RKO (cell line): ENCODE results near the gene ELOVL1.
"Not testable (repeated sequence)": the region's sequence is repeated elsewhere in the genome, so short reads cannot be mapped to it uniquely, and the experiment has no call there.

ENCODE experiments used
- DNase-seq: peaks from one replicate; pipeline ENCODE4 v3.0.0-alpha.2; 2016; ENCODE audit warnings: low spot score

The ELOVL1 gene

DNA sequence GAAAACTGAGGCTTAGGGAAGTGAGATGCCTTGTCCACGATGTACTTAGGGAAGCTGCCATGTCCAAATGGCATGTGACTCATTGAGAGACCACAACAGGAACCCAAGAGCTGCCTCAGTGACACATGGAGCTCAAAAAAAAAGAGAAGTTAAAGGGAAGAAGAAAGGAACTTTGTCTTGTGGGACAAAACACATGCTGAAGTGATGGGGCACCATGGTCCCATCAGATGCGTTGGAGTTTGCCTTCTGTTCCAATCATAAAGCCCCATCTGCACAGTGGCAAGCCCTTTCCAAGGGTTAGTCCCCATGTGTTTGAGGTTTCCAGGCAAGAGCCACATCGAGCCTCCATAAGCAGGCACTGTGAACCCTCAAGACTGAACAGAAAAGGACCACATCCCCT lies 13.8 kb upstream of the ELOVL1 start:
- DNase-seq, result no peak

DNA sequence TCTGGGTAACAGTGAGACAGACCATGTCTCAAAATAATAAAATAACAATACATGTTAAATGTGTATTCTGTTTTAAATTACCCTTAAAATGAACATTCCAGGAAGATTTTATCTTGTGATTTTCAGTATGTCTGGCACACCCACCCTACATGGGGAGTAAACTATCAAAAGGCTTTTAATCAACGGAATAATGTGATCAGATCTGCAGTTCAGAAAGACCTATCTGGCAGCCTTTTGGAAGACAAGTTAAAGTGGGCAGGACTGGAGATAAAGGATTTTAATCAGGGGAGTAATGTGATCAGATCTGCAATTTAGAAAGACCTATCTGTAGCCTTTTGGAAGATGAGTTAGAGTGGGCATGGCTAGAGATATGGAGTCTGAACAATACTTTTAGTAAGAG lies 11.7 kb upstream of the ELOVL1 start:
- DNase-seq, result no peak

DNA sequence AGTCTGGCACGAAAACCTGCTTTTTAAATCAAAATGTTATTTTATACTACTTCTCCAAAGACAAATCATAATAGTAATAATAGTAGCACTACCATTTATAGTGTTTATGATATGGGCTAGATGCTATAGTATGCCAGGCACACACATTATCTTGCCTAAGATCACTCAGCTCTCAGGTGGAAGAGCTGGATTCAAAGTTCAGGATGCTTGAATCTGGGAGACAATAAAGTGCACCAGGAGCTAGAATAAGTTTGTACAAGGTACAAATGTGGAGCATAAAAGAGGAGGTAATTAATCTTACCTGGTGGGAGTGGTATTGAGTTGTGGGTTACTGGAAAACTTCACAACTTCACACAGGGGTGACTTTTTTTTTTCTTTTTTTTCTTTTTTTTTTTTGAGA lies 10.0 kb upstream of the ELOVL1 start:
- DNase-seq, result no peak

DNA sequence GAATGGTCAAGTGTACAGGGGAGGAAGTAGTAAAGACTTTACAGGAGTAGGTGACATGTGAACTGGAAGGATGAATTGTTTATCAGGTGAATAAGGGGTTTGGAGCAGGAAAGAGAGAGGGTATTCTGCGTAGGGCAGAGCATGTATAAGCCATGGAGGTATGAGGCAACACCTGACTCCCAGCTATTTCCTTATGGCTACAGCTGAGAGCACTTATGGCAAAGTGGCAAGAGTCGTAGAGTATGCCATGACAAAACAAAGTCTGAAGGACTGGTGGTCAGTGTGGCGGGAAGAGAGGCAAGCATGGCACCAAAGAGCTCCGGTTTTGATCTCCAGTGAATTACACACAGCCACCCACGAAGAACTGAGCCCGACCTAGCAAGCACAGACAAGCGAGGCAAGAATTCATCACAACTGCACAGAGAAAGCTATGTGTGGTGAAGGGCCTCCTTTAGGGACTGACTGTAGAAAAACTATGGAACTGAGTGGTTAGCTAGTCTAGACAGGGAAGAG lies 9.0 kb upstream of the ELOVL1 start:
- DNase-seq, result no peak

DNA sequence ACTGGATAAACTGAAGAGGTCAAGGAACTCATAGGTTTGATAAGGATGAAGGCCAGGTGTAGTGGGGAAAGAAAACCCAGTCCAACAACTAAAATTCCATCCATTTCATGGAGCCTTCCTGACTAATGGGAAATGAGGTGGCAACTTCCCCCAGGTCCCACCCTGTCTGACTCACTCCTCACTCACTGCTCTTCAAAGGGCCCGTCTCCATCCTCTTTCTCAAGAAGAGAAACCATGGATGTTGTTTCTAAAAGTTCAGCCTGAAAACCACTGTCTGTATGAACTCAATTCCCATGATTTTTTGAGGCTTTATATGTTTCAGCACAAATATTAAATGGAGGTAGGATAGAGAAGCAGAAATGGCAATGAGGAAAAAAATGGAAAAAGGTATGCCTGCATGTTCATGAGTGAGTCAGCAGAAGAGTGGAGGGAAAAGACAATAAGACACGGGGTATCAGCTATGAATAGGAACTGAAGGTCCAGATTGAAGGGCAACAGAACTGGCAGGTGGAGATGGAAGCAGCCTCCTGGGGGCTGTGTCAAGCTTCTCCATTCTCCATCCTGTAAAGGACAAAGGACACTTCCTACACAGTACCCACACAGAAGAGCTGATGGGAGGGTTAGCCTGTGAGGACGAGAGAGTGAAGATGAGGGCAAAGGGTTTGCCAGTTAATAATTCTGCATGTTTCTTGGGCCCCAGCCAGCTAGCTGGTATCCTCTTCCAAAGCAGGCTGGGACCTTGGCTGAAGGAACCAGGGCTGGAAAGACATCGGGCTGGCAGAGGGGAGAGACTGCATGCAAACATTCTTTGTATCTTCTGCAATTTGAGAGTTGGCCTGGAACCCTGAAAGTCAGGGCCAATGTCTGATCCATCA lies 5.5 kb upstream of the ELOVL1 start:
- peak; percentile 94 for DNase-seq

DNA sequence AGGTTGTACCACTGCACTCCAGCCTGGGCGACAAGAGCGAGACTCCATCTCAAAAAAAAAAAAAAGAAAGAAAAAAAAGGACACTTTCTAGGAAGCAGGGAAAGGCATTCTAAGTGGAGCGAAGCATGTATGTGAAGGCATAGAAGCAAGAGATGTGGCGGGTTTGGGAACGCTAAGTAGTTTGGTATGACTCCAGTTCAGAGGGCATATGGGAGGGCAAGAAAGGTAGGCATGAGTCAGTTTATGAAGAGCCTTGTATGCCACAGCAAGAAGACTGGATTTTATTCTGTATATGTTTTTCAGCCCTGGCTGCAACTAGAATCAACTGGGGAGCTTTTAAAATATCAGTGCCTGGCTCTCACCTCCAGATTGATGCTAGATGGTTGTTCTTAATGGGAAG lies 4.4 kb upstream of the ELOVL1 start:
- no peak for DNase-seq

DNA sequence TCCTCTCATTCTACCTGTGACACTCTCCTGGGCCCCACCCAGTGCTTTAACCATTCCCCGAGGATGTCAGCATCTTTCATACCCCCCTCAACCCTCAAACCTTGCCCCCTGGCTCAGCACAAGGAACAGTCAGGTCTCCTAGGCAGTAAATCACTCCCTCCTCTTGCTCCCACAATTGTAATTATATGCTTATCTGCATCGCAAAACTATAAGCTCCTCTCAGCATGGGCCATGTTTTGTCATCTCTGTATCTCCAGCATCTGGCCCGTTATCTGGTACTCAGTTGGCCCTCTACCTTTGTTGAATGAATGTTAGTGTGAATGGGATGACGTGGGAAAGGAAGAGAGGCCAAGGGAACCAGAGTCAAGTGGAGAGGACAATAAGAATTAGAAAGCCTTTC lies 2.8 kb upstream of the ELOVL1 start:
- no peak for DNase-seq

DNA sequence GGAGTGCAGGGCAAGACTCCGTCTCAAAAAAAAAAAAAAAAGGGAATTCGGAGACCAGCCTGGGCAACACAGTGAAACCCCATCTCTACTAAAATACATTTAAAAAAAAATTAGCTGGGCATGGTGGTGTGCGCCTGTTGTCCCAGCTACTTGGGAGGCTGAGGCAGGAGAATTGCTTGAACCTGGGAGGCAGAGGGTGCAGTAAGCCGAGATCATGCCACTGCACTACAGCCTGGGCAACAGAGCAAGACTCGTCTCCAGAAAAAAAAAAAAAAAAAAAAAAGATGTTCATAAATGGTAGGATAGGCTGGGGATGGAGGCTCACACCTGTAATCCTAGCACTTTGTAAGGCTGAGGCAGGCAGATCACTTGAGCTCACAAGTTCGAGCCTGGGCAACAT lies 2.0 kb upstream of the ELOVL1 start:
- not testable (repeated sequence) for DNase-seq

DNA sequence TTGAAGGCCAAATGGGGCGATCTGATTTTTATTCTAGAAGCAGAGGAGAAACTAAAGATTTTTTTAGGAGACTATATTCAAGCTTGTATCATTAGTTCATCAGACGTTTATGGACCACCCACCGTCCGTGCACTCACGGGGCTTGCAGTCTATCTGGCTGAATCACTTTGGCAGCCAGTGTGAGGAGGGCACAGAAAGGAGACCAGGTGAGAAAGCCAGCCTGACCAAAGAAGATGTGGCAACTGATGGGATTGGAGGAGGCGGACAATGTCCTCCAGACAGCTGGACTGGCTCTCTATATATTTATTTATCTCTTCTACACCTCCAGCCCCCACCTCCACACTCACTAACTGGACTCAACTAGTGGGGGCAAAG lies 822 bp upstream of the ELOVL1 start:
- DNase-seq, result peak; percentile 72

DNA sequence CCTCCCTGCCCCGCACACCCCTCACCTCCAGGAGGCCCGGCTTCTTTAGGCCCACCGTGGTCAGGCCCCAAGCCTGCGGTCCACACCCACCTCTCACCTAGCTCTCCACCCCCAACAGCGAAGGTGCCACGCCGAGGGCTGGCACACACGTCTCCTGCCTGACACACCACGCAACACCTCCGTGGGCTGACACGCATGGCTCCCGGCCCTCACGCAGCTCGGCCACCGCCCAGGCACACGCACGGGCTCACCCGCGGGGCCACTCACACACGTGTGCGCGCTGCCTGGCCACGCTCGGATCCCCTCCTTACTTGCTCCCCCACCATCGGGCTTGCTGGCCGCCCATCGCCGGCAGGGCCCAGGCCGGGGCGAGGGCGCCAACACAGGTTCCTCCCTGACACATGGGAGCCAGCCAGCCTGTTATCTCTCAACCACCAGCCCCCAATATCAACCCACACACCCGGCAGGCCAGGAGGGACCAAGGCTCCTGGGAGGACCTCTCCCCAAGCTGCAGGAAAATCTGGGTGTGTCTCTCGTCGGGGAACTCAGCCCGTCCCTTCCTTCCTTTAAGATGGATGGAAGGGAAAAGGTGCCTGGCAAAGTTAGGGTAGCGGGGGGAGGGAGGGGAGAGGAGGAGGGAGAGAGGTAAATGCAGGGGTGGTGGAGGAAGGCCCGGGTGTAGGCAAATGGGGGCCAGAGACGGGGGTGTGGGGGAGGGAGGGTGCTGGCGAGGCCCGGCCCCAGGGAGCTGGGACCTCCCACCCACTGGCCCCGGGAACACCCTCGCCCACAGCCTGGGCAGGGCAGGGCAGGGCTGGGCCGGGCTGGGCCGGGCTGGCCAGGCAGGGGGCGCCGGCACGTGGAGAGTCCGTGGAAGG lies 546 bp downstream of the ELOVL1 start:
- no peak for DNase-seq

DNA sequence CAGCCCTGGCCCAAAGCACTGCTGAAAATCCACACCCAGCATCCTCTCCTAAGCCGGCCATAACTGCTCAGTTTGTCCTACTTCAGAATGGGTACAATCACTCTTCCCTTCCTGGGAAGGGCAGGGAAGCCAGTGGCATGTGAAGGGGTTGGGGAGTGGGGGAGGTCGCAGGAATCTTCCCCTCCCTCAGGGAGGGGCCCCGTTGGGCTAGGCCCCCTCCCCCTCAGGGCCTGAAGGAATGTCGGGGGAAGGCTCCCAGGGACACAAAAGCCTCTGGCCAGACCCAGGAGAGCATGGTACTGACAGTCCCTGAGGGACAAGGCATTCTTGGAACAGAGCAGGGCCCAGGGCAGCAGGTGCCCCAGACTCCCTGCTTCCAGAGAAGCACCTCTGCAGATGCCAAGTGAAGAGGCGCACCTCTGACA lies 1.2 kb downstream of the ELOVL1 start:
- DNase-seq, result no peak

DNA sequence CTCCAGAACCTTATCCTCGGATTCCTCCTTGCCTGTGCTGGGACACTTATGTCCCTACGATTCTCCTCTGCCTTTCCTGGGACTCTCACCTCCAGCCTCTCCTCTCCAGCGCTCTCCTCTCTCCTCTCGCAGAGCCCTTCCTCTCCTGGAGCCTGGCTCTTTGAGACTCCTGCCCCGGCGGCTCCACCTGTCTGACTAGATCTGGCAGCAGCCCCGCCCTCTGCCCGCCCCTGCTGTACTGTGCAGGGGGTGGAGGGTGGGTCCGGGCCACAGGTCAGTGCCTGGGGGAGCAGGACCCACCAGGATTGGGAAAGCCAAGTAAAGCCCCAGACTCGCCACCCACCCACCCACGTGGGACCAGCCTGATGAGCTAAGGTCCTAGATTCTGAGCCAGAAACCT lies 1.6 kb downstream of the ELOVL1 start:
- DNase-seq, result no peak

DNA sequence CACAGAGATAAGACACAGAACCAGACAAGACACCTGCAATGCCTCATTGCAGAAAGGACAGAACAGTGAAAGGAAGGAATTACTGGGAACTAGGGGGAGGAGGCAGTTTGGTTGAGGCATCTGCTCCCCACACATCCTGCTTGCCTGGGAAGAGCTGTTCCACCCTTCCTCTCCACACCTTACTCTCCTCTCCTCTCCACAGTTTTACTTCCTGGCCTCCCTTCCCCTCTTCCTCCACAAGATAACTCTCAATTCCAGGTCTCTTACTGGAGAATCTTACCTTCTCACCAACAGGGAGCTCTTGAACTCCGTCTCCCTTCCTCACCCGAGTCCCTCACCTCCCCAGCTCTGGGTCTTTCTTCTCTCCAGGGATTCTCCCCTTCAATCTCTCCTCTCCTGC lies 2.1 kb downstream of the ELOVL1 start:
- no peak for DNase-seq

DNA sequence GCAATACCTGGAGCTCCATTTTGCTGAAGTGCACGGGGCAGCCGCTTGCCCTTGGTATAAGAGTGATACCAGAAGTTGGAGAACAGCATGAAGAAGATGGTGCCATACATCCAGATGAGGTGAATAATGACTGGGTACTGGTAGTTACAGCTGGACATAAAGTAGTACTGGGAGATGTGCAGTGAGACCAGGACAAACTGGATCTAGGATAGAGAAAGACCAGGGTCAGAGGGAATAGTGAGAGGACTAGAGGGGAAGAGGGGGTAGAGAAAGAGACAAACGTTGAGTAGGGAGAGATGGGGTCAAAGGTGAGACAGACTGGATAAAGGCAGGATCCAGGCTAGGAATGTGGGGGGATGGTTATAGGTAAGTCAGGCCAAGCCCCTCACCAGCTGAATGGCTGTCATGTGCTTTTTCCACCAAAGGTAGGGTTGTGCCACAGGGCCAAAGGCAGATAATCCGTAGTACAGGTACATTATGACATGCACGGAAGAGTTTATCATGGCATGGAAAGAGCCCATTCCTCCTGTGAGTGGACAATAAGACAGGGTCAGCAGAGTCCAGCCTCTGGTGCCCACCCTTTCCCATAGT lies 3.8 kb downstream of the ELOVL1 start:
- no peak for DNase-seq

DNA sequence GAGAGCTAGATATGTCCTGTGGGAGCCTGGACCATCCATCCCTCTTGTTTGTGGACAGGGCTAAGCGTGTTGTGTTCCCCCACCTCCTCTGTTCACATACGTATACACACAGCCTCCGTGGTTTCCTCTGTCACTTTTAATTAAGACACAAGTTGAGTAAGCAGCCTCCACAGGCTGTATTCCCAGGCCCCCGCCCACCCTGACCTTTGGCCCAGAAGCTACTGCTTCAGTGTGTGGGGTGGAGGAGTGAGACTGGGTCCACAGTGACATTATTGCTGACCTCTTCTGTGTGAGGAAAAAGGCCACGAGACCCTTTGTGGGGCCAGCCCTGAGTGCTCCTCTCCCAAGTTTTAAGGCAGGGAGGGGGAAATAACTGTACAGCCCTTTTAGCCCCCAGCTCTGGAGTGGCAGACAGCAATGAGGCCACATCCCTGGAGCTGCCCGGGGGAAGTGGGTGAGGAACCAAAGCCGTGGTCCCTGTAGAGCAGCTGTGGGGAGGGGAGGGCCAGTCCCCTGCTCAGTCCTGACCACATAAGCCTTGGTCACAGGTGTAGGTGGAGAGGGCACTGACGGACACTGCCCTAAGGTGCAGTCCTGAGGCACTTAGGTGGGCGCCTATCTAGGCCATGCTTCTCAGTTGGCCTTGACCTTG lies 4.4 kb downstream of the ELOVL1 start:
- DNase-seq, result no peak

DNA sequence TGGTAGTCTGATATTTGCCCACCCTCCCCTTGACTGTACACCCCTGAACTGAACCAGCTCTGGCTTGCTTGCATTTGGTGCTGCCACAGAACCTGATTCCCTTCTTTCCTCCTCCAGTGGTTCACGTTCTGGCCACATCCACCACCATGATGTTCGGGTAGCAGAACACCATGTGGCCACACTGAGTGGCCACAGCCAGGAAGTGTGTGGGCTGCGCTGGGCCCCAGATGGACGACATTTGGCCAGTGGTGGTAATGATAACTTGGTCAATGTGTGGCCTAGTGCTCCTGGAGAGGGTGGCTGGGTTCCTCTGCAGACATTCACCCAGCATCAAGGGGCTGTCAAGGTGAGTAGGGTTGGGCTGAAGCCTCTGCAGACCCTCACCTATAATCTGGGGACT lies 7.2 kb downstream of the ELOVL1 start:
- no peak for DNase-seq

DNA sequence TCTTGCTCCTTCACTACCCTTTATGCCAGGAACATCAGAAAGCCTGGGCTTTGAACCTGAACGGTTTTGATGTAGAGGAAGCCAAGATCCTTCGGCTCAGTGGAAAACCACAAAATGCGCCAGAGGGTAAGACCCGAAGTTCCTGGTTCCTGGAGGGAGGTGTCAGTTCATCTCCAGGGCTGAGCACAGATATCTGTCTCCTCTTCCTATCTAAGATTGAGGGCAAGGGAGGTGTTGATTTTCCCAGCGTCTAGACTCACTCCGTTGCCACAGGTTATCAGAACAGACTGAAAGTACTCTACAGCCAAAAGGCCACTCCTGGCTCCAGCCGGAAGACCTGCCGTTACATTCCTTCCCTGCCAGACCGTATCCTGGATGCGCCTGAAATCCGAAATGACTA lies 8.1 kb downstream of the ELOVL1 start:
- no peak for DNase-seq

DNA sequence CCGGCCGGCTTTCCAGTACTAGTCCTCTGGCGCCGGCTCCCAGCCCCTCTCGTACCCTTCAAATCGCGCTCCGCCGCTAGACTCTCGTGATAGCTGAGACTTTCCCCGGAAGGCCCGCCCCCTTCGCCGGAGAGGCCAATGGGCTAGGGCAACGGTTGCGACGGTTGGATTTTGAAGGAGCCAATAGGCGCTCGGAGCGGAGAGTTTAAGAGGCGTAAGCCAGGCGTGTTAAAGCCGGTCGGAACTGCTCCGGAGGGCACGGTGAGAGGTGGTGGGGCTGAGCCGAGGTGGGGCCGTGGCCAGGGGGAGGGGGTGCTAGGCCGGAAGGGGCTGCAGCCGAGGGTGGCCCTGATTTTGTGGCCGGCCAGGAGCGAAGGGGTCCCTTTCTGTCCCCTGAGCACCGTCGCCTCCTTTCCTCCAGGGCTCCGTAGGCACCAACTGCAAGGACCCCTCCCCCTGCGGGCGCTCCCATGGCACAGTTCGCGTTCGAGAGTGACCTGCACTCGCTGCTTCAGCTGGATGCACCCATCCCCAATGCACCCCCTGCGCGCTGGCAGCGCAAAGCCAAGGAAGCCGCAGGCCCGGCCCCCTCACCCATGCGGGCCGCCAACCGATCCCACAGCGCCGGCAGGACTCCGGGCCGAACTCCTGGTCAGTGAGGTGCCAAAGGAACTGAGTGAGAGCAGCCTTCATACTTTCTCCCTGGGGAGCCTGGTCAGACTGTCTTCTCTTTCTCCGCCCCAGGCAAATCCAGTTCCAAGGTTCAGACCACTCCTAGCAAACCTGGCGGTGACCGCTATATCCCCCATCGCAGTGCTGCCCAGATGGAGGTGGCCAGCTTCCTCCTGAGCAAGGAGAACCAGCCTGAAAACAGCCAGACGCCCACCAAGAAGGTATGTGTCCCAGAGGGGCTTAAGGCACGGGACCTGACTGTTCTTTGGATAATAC lies 8.8 kb downstream of the ELOVL1 start, which contains the start of gene CDC20:
Gene CDC20, plus strand, starts transcription at position 236 of the 948 bp plus-strand sequence. Its CDS starts 235 bp downstream, at position 471.
- DNase-seq, result peak; percentile 97

DNA sequence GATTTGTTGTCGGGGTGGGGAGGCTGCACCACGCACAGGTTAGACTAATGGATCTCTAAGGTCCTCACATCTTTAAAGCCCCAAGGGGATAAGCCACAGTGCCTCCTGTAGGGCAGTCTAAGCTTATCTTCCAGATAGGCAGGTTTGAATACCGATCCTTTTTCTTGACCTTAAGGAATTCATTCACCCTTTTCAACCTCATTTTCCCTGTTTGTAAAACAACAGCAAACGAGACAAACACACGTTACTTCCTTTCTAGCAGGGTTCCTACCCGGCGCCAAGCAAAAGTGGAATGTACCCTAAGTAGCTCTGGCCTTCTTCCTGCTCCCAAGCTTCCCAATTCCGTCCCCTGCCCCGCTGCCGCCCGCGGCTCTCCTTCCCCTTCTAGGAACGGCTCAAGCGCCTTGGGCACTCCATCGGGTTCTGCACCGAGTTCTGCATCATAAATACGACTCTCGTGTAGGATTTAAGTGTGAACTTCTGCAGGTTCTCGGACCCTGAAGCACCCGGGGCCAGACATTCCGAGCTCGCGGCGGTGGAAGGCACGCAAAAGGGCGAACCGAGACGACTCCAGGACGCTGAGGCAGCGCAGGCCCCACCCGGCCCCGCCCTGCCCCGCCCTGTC lies 9.6 kb downstream of the ELOVL1 start:
- peak; percentile 82 for DNase-seq

DNA sequence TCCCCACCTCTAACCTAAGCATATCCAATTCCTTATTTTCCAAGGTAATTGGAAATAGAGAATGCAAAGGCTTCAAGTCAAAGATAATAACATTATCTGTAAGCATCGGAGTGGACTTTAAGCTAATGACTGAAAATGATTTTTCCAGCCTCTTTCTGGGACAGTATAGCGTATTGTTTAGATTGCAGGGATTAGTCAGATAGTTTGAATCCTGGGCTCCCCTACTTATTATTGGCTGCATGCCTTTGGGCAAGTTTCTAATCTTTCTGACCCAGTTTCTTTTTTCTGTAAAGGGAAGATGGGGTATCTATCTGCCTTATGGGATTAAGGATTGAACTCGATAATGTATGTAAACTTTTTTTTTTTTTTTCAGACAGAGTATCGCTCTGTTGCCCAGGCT lies 10.6 kb downstream of the ELOVL1 start:
- no peak for DNase-seq
